K562 (cell line): ENCODE data around the gene NCMAP. TPM values are rescaled to one million over a fixed set of nuclear protein-coding genes. Genes with fewer than 3 reads are reported as not detected.

ENCODE experiments used
- ATAC-seq: fragments of 200-7000 bp; cut with Tn5 transposase; 3 replicates; pipeline ENCODE4 v1.9.1; 2020; ENCODE audit warnings: moderate library complexity
- BruUV-seq: library from RNA; stranded (reverse); fragments of 400-500 nt; replicated peaks from 2 replicates; lab custom pipeline; 2021; lab: Mats Ljungman, UMichigan
- CTCF ChIA-PET: fragments of 300-600 bp; formaldehyde crosslinking; extraction: SDS; loops from one replicate; lab custom pipeline; 2021; ENCODE audit warnings: low intra/inter-chr PET ratio; lab: Yijun Ruan, JAX
- POLR2A ChIA-PET: fragments of 300-600, 350-650 bp; sonication (Branson Sonifier 250); formaldehyde crosslinking; extraction: SDS; loops from one replicate; lab custom pipeline; 2021; ENCODE audit warnings: antibody characterized with exemption, inconsistent platforms; lab: Yijun Ruan, JAX
- DNase-seq, 4 experiments: peaks; one replicate each; pipeline versions ENCODE4 v3.0.0 to v3.0.0-alpha.2; 2011 to 2018; ENCODE audit warnings: low spot score in 3 of 4, mixed read lengths in 3 of 4; ENCODE audit errors: extremely low read depth in 1 of 4
- FAIRE-seq: peaks from 2 replicates; lab custom pipeline; 2011; peaks lifted over from hg19 to GRCh38; lab: Jason Lieb, UNC
- H2AFZ ChIP-seq: 2 replicates; pipeline ENCODE4 v1.6.0; 2011; ENCODE audit warnings: low read depth, low read length, control low read depth, inconsistent platforms
- H3K27ac ChIP-seq: fragments of 200-600 bp; 3 replicates; pipeline ENCODE4 v1.8.0; 2011; ENCODE audit warnings: low read depth, mild to moderate bottlenecking, control low read depth, inconsistent platforms, low read length, moderate library complexity, mixed read lengths; ENCODE audit errors: extremely low read depth
- H3K27me3 ChIP-seq, 2 experiments: fragments of 300-600 bp in 1 of 2; 2 replicates in 1 of 2; 3 replicates in 1 of 2; pipeline versions ENCODE4 v1.6.0 to v1.8.0; 2011; ENCODE audit warnings: inconsistent platforms in 2 of 2, low read length in 2 of 2, mild to moderate bottlenecking in 1 of 2, mixed read lengths in 1 of 2, moderate library complexity in 1 of 2; ENCODE audit not compliant: control insufficient read depth in 2 of 2, insufficient read depth in 2 of 2
- H3K36me3 ChIP-seq: fragments of 300-600 bp; 3 replicates; pipeline ENCODE4 v1.8.0; 2011; ENCODE audit warnings: mild to moderate bottlenecking, low read length, inconsistent platforms; ENCODE audit not compliant: control insufficient read depth, insufficient read depth
- H3K4me1 ChIP-seq, 2 experiments: fragments of 200-600 bp in 1 of 2; replicated peaks in 1 of 2; 2 replicates in 1 of 2; 3 replicates in 1 of 2; pipeline versions ENCODE4 v1.5.1 to v1.8.0; 2011; ENCODE audit warnings: inconsistent platforms in 2 of 2, low read length in 2 of 2, mild to moderate bottlenecking in 1 of 2, mixed read lengths in 1 of 2, moderate library complexity in 1 of 2; ENCODE audit not compliant: control insufficient read depth in 2 of 2, insufficient read depth in 2 of 2
- H3K4me2 ChIP-seq: 2 replicates; pipeline ENCODE4 v1.6.1; 2011; ENCODE audit warnings: low read length, control low read depth, inconsistent platforms, mixed read lengths; ENCODE audit not compliant: insufficient read depth
- H3K4me3 ChIP-seq: fragments of 200-600 bp; sonication (generic), shearing (Covaris generic); 2 replicates; pipeline ENCODE4 v1.5.1; 2016; ENCODE audit warnings: control low read depth, inconsistent platforms
- H3K79me2 ChIP-seq: fragments of 200-600 bp; 3 replicates; pipeline ENCODE4 v1.8.0; 2011; ENCODE audit warnings: low read length, inconsistent platforms; ENCODE audit not compliant: control insufficient read depth, insufficient read depth
- H3K9ac ChIP-seq, 2 experiments: 2 replicates each; pipeline versions ENCODE4 v1.6.0 to v1.6.1; 2011; ENCODE audit warnings: low read depth in 2 of 2, low read length in 2 of 2, control low read depth in 1 of 2, inconsistent platforms in 1 of 2, mild to moderate bottlenecking in 1 of 2, mixed read lengths in 1 of 2; ENCODE audit not compliant: insufficient read depth in 1 of 2
- H3K9me1 ChIP-seq: one replicate; pipeline ENCODE4 v1.6.0; 2011; ENCODE audit warnings: inconsistent platforms, mild to moderate bottlenecking, low read length, moderate library complexity; ENCODE audit not compliant: control insufficient read depth, insufficient read depth
- H3K9me3 ChIP-seq: replicated peaks from 2 replicates; pipeline ENCODE4 v1.5.1; 2011; ENCODE audit warnings: low read depth, low read length, inconsistent platforms; ENCODE audit not compliant: control insufficient read depth, insufficient read depth
- H4K20me1 ChIP-seq: replicated peaks from 2 replicates; pipeline ENCODE4 v1.6.1; 2011; ENCODE audit warnings: low read length, inconsistent platforms, mixed read lengths; ENCODE audit not compliant: control insufficient read depth, insufficient read depth
- ARID2 ChIP-seq: fragments of 450-650 bp; IDR thresholded peaks from 2 replicates; pipeline ENCODE4 v1.6.1; 2017; ENCODE audit warnings: antibody characterized with exemption, mild to moderate bottlenecking
- EZH2 ChIP-seq: IDR thresholded peaks from 2 replicates; pipeline ENCODE4 v1.6.1; 2012; ENCODE audit warnings: low read depth, mild to moderate bottlenecking, inconsistent platforms, low read length, borderline replicate concordance
- FOSL1 ChIP-seq: fragments of 200-800 bp; sonication (Bioruptor generic); conservative IDR thresholded peaks from 2 replicates; pipeline ENCODE4 v1.6.1; 2016; ENCODE audit warnings: missing genetic modification characterization, missing compliant biosample characterization
- KLF6 ChIP-seq: fragments of 250-450 bp; sonication (Bioruptor Pico); IDR thresholded peaks from 2 replicates; pipeline ENCODE4 v1.4.0; 2020; ENCODE audit warnings: mild to moderate bottlenecking, moderate library complexity, borderline replicate concordance
- MEIS2 ChIP-seq: fragments of 450-650 bp; IDR thresholded peaks from 2 replicates; pipeline ENCODE4 v1.6.1; 2014; ENCODE audit warnings: mild to moderate bottlenecking; ENCODE audit not compliant: partially characterized antibody
- MYNN ChIP-seq, 2 experiments: sonication (generic); formaldehyde crosslinking in 1 of 2; IDR thresholded peaks; 2 replicates each; pipeline versions ENCODE4 v1.5.0 to v1.6.1; 2016 to 2020; ENCODE audit warnings: antibody characterized with exemption in 1 of 2, missing genetic modification reagents in 1 of 2
- TBL1XR1 ChIP-seq, 2 experiments: IDR thresholded peaks; 2 replicates each; pipeline ENCODE4 v1.6.1; 2012; ENCODE audit warnings: improper control_type of control experiment in 2 of 2, low read length in 2 of 2, mild to moderate bottlenecking in 1 of 2
- ZNF121 ChIP-seq: sonication (generic); formaldehyde crosslinking; conservative IDR thresholded peaks from 2 replicates; pipeline ENCODE4 v1.8.0; 2022; ENCODE audit warnings: missing genetic modification reagents
- ZNF134 ChIP-seq: fragments of 250-450 bp; sonication (Bioruptor Pico); conservative IDR thresholded peaks from 2 replicates; pipeline ENCODE4 v1.4.0; 2020
- WGBS: fragments of 100-300 bp; shearing (Covaris generic); methylation state at CpG from one replicate; pipeline ENCODE4 v1.1.6; 2016; ENCODE audit warnings: low coverage, mixed read lengths; ENCODE audit not compliant: insufficient coverage; ENCODE audit errors: missing lambda C conversion rate; 5-methylcytosine and 5-hydroxymethylcytosine counted together
- in situ Hi-C: fragments of 300-500 bp; cut with MboI; formaldehyde crosslinking; loops from 4 replicates; pipeline ENCODE4 v1.15.0; 2018; ENCODE audit warnings: inconsistent platforms, mixed read lengths
- intact Hi-C: fragments of 100-400 bp; cut with micrococcal nuclease; formaldehyde crosslinking; loops from 2 replicates; pipeline ENCODE4 v1.14.2; 2022
- polyA plus RNA-seq, 8 experiments: library from polyadenylated mRNA; depleted of rRNA in 4 of 8; stranded (reverse) in 5 of 8; unstranded in 3 of 8; fragments of >200 nt; fragmentation: Nextera tagmentation in 2 of 8; fragmentation: Illumina TruSeq in 1 of 8; extraction: Ambion mirVana in 2 of 8; extraction: Trizol in 1 of 8; gene quantifications; 2 replicates each; pipeline versions ENCODE4 v1.2.1 to v1.2.3, GENCODE V29; 2011 to 2014; ENCODE audit warnings: inconsistent platforms in 1 of 8, missing spikeins in 1 of 8
- total RNA-seq, 7 experiments: library from RNA; depleted of rRNA in 6 of 7; stranded (reverse); fragments of >200 nt in 6 of 7; fragmentation: Illumina TruSeq in 2 of 7; extraction: Trizol in 2 of 7; gene quantifications; 2 replicates each; pipeline versions ENCODE4 v1.2.1 to v1.2.3, GENCODE V29; 2011 to 2021; ENCODE audit warnings: low replicate concordance in 1 of 7
- TF ChIP-seq, protein P1 (sequence below): sonication (generic); formaldehyde crosslinking; IDR thresholded peaks from 2 replicates; pipeline ENCODE4 v1.8.0; 2022; ENCODE audit warnings: missing genetic modification reagents, mild to moderate bottlenecking, borderline replicate concordance

Gene NCMAP
- total and polyA plus RNA-seq, 9 of the 15 experiments (the other 6 are each of a cell fraction or from before 2014, with no cell fraction given), result 0.03 TPM; not detected in 8

DNA sequence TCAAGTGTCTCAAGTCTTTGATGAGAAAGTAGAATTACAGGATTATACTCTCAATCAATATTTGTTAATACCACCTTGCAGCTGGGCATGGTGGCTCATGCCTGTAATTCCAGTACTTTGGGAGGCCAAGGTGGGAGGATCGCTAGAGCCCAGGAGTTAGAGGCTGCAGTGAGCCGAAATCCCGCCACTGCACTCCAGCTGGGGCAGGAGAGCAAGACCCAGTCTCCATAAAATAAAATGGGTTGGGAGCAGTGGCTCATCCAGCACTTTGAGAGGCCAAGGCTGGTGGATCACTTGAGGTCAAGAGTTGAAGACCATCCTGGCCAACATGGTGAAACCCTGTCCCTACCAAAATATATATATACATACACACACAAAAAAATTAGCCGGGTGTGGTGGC is 1.2 kb upstream of the NCMAP start:
- ChIA-PET CTCF (interaction anchor here (1.2 kb wide), 1 partner anchor 276 kb away, joined by 3 read pairs; no protein-coding TSS in a partner anchor), POLR2A (interaction anchor here (0.7 kb wide), 1 partner anchor 9 kb away, joined by 3 read pairs; no protein-coding TSS in a partner anchor)
- H3K9me3 ChIP-seq, result no peaks in the 10 kb centered on the region
- no peak overlapping the region for H3K9ac ChIP-seq
- peaks cover 3% of the 10 kb centered on the region for H4K20me1 ChIP-seq
- intact Hi-C loops, result no loop called here
- H3K36me3 ChIP-seq, result no peaks in the 10 kb centered on the region
- H3K27me3 ChIP-seq, result peaks cover 36 to 82% of the 10 kb centered on the region in 2 experiments
- no peak overlapping the region for H3K27ac ChIP-seq
- ATAC-seq (no peak), DNase-seq (no peak), FAIRE-seq (no peak)
- no peaks in the 10 kb centered on the region for H3K79me2 ChIP-seq
- no peak overlapping the region for H3K4me2 ChIP-seq
- no peak overlapping the region for H2AFZ ChIP-seq
- no peak overlapping the region for H3K4me3 ChIP-seq
- BruUV-seq, result no TSS peak
- peaks cover 0 to 7% of the 10 kb centered on the region in 2 experiments; a peak in 2 of 5 replicates for H3K4me1 ChIP-seq
- H3K9me1 ChIP-seq, result no peaks in the 10 kb centered on the region
- TF ChIP-seq, protein P1, sequence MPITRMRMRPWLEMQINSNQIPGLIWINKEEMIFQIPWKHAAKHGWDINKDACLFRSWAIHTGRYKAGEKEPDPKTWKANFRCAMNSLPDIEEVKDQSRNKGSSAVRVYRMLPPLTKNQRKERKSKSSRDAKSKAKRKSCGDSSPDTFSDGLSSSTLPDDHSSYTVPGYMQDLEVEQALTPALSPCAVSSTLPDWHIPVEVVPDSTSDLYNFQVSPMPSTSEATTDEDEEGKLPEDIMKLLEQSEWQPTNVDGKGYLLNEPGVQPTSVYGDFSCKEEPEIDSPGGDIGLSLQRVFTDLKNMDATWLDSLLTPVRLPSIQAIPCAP (CRISPR knock-in tag), result no peak
- TF ChIP-seq TBL1XR1 (IDR thresholded peaks at IDR 0.05; ENCODE audit: low read length in 2 of 2), result no peak
- 0 out of 2 replicates have a peak, but pooled peaks have one; percentile 14 for TF ChIP-seq ZNF121 (CRISPR knock-in tag)
- TF ChIP-seq ARID2, result no peak
- TF ChIP-seq, all 486 proteins: peak for 1
- 1% methylated on average over 4 of the region's 4 CpGs for WGBS
- in situ Hi-C loops, result no loop called here

DNA sequence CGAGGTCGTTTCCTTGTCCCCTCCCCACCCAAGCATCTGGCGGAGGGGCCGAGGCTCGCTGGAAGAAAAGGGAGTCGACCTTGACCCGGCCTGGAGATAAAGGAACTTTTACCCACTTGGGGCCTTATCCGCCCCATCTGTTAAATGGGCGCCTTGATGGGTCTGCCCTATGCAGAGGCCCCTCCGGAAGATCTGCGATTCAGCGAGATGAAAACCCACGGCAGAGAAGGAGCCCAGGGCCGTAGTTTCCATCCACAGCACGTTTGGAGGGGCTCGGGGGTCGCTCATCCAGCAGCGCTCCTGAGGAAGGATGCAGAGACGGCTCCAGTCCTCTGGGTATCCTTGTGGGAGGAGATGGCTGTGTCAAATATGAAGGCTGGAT is 518 bp downstream of the NCMAP start:
- Histone ChIP-seq H3K9ac (no peak overlapping the region), H3K79me2 (no peaks in the 10 kb centered on the region), H3K36me3 (no peaks in the 10 kb centered on the region), H2AFZ (no peak overlapping the region), H3K9me1 (no peaks in the 10 kb centered on the region), H3K9me3 (no peaks in the 10 kb centered on the region), H3K27me3 (peaks cover 42 to 75% of the 10 kb centered on the region in 2 experiments), H4K20me1 (peaks cover 3% of the 10 kb centered on the region), H3K4me1 (peaks cover 0 to 7% of the 10 kb centered on the region in 2 experiments; a peak in 2 of 5 replicates), H3K4me2 (no peak overlapping the region), H3K27ac (no peak overlapping the region), H3K4me3 (no peak overlapping the region)
- TF ChIP-seq EZH2, result 0 out of 2 replicates have a peak, but pooled peaks have one; percentile 7
- no peak for TF ChIP-seq MEIS2
- 0 out of 2 replicates have a peak, but pooled peaks have one; percentile 62 for TF ChIP-seq ZNF134 (CRISPR knock-in tag)
- TF ChIP-seq FOSL1, result no peak
- TF ChIP-seq KLF6 (CRISPR knock-in tag), result no peak
- no peak for TF ChIP-seq MYNN (IDR thresholded peaks at IDR 0.05)
- no peak for TF ChIP-seq MYNN (CRISPR knock-in tag; IDR thresholded peaks at IDR 0.05)
- ATAC-seq (no peak), DNase-seq (no peak), FAIRE-seq (no peak)
- intact Hi-C loops, result no loop called here
- in situ Hi-C loops, result no loop called here
- no TSS peak for BruUV-seq
- POLR2A ChIA-PET, result no interaction called here
- WGBS, result 10% methylated on average over 19 of the region's 19 CpGs
- CTCF ChIA-PET, result no interaction called here
